OCI-LY7 (cell line): Measurements from ENCODE around the gene PMM2. TPM values are rescaled to one million over a fixed set of nuclear protein-coding genes. Genes with fewer than 3 reads are reported as not detected.

ENCODE experiments used
- BruUV-seq: library from RNA; stranded (reverse); fragments of 400-500 nt; replicated peaks from 2 replicates; lab custom pipeline; 2021; lab: Mats Ljungman, UMichigan
- CTCF ChIA-PET: fragments of 300-600 bp; sonication (Branson Sonifier 250); formaldehyde crosslinking; loops from one replicate; lab custom pipeline; 2022; ENCODE audit warnings: antibody characterized with exemption; ENCODE audit not compliant: unreplicated experiment; lab: Charles Lee
- POLR2A ChIA-PET: fragments of 300-600 bp; sonication (Branson Sonifier 250); formaldehyde crosslinking; loops from one replicate; lab custom pipeline; 2022; ENCODE audit warnings: antibody characterized with exemption; lab: Charles Lee
- DNase-seq: peaks from one replicate; pipeline ENCODE4 v3.0.0-alpha.2; 2015; ENCODE audit warnings: low spot score
- H2AFZ ChIP-seq: fragments of 200-600 bp; sonication (generic), shearing (Covaris generic); 2 replicates; pipeline ENCODE4 v1.6.1; 2014; ENCODE audit warnings: mild to moderate bottlenecking, antibody characterized with exemption, low read length, moderate library complexity
- H3K27ac ChIP-seq: fragments of 200-600 bp; sonication (generic); 2 replicates; pipeline ENCODE4 v1.5.1; 2014; ENCODE audit warnings: mixed run types, low read depth, mild to moderate bottlenecking, moderate library complexity, low read length, inconsistent platforms; ENCODE audit not compliant: poor library complexity, severe bottlenecking
- H3K36me3 ChIP-seq: fragments of 200-600 bp; sonication (generic); 2 replicates; pipeline ENCODE4 v1.6.1; 2014; ENCODE audit warnings: mild to moderate bottlenecking, antibody characterized with exemption, low read length, moderate library complexity, mixed read lengths; ENCODE audit not compliant: insufficient read depth
- H3K4me1 ChIP-seq: fragments of 200-600 bp; sonication (generic); 2 replicates; pipeline ENCODE4 v1.5.1; 2014; ENCODE audit warnings: mild to moderate bottlenecking, low read length; ENCODE audit not compliant: insufficient read depth, poor library complexity, severe bottlenecking
- H3K4me2 ChIP-seq: fragments of 200-600 bp; sonication (generic); 2 replicates; pipeline ENCODE4 v1.6.1; 2014; ENCODE audit warnings: mild to moderate bottlenecking, low read length
- H3K4me3 ChIP-seq: fragments of 200-600 bp; sonication (generic); 2 replicates; pipeline ENCODE4 v1.5.1; 2014; ENCODE audit warnings: mild to moderate bottlenecking, low read depth, low read length; ENCODE audit not compliant: poor library complexity, severe bottlenecking
- H3K79me2 ChIP-seq: fragments of 200-600 bp; sonication (generic); 2 replicates; pipeline ENCODE4 v1.6.1; 2016; ENCODE audit warnings: low read depth, mild to moderate bottlenecking, low read length, moderate library complexity, mixed read lengths; ENCODE audit not compliant: insufficient read depth
- H3K9me2 ChIP-seq: fragments of 200-600 bp; sonication (generic); 2 replicates; pipeline ENCODE4 v1.6.1; 2016; ENCODE audit warnings: mild to moderate bottlenecking, low read length, mixed read lengths; ENCODE audit not compliant: insufficient read depth
- H3K9me3 ChIP-seq: fragments of 200-600 bp; sonication (generic); 2 replicates; pipeline ENCODE4 v1.6.1; 2014; ENCODE audit warnings: mild to moderate bottlenecking, mixed run types, low read length, mixed read lengths
- H4K20me1 ChIP-seq: fragments of 200-600 bp; sonication (generic); 2 replicates; pipeline ENCODE4 v1.6.1; 2014; ENCODE audit warnings: mild to moderate bottlenecking, antibody characterized with exemption, low read length, moderate library complexity, mixed read lengths; ENCODE audit not compliant: insufficient read depth
- EZH2phosphoT487 ChIP-seq: fragments of 200-600 bp; sonication (generic); IDR thresholded peaks from 2 replicates; pipeline ENCODE4 v1.6.1; 2018; ENCODE audit warnings: low read depth, borderline replicate concordance, mild to moderate bottlenecking, mixed run types, antibody characterized with exemption, low read length, moderate library complexity, mixed read lengths
- intact Hi-C: fragments of 100-400 bp; cut with micrococcal nuclease; formaldehyde crosslinking; loops from one replicate; pipeline ENCODE4 v1.10.0; 2022; ENCODE audit not compliant: unreplicated experiment
- total RNA-seq, 2 experiments: library from RNA; depleted of rRNA in 1 of 2; stranded (reverse); fragments of >200 nt in 1 of 2; shearing (Covaris generic) in 1 of 2; gene quantifications; 2 replicates each; pipeline ENCODE4 v1.2.3, GENCODE V29; 2014 to 2022
- TF ChIP-seq, protein P1 (sequence below): fragments of 200-600 bp; sonication (generic); conservative IDR thresholded peaks from 2 replicates; pipeline ENCODE4 v1.5.1; 2014; ENCODE audit warnings: mild to moderate bottlenecking, antibody characterized with exemption, low read length, moderate library complexity, mixed read lengths

The PMM2 gene
- total RNA-seq, 2 experiments from 2014 or later, result 39.1 to 53.9 TPM

DNA sequence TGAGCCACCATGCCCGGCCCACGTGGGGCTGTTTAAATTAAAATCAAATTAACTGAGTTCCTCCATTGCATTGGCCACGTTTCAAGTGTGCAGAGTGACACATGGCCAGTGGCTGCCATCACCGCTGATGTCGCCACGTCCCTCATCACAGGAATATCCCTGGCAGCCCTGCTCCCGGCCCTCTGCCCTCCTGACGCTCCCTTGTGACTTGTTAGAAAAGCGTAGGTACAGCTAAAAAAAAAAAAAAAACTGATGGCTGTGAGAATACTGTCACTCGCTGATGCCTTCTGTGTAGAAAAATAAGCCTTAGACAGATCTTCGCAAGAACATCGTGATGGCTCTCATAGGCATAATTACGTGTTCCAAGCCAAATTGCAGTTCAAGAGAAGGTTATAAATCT lies 49.5 kb downstream of the PMM2 start:
- no peaks in the 10 kb centered on the region; the same call in 1 of the 2 replicates for H3K79me2 ChIP-seq
- BruUV-seq, result no TSS peak
- H4K20me1 ChIP-seq, result no peaks in the 10 kb centered on the region
- intact Hi-C loops, result no loop called here
- peaks cover 68% of the 10 kb centered on the region for H3K36me3 ChIP-seq
- H3K27ac ChIP-seq, result no peak overlapping the region
- ChIA-PET CTCF (no interaction called here), POLR2A (no interaction called here)
- no peaks in the 10 kb centered on the region for H3K9me3 ChIP-seq
- H2AFZ ChIP-seq, result no peak overlapping the region
- H3K4me2 ChIP-seq, result no peak overlapping the region
- no peak overlapping the region for H3K4me3 ChIP-seq
- no peaks in the 10 kb centered on the region for H3K9me2 ChIP-seq
- no peaks in the 10 kb centered on the region for H3K4me1 ChIP-seq
- TF ChIP-seq EZH2phosphoT487, result no peak
- TF ChIP-seq, protein P1, sequence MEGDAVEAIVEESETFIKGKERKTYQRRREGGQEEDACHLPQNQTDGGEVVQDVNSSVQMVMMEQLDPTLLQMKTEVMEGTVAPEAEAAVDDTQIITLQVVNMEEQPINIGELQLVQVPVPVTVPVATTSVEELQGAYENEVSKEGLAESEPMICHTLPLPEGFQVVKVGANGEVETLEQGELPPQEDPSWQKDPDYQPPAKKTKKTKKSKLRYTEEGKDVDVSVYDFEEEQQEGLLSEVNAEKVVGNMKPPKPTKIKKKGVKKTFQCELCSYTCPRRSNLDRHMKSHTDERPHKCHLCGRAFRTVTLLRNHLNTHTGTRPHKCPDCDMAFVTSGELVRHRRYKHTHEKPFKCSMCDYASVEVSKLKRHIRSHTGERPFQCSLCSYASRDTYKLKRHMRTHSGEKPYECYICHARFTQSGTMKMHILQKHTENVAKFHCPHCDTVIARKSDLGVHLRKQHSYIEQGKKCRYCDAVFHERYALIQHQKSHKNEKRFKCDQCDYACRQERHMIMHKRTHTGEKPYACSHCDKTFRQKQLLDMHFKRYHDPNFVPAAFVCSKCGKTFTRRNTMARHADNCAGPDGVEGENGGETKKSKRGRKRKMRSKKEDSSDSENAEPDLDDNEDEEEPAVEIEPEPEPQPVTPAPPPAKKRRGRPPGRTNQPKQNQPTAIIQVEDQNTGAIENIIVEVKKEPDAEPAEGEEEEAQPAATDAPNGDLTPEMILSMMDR, result no peak
- no peak for DNase-seq

DNA sequence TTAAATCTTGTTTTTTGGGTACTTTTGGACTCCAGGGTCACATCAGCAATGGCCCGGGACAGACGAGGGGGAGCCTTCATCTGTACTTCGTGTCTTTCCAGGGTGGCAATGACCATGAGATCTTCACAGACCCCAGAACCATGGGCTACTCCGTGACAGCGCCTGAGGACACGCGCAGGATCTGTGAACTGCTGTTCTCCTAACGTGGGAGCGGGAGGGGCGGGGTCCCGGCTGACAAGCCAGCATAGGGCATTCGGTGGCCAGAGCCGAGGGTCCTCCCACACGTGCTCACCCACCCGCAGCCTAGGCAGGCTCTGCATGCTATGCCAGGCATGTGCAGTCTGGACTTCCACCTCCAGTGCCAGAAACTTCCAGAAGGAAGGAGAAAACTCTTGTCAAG lies 50.0 kb downstream of the PMM2 start:
- Histone ChIP-seq H3K4me2 (no peak overlapping the region), H4K20me1 (no peaks in the 10 kb centered on the region), H3K27ac (no peak overlapping the region), H3K4me3 (no peak overlapping the region), H2AFZ (no peak overlapping the region), H3K4me1 (no peaks in the 10 kb centered on the region), H3K79me2 (no peaks in the 10 kb centered on the region; the same call in 1 of the 2 replicates), H3K36me3 (peaks cover 72% of the 10 kb centered on the region), H3K9me3 (no peaks in the 10 kb centered on the region), H3K9me2 (no peaks in the 10 kb centered on the region)
- TF ChIP-seq EZH2phosphoT487, result no peak
- TF ChIP-seq, protein P1, result no peak
- ChIA-PET CTCF (no interaction called here), POLR2A (no interaction called here)
- BruUV-seq, result no TSS peak
- intact Hi-C loops, result no loop called here
- DNase-seq, result no peak

DNA sequence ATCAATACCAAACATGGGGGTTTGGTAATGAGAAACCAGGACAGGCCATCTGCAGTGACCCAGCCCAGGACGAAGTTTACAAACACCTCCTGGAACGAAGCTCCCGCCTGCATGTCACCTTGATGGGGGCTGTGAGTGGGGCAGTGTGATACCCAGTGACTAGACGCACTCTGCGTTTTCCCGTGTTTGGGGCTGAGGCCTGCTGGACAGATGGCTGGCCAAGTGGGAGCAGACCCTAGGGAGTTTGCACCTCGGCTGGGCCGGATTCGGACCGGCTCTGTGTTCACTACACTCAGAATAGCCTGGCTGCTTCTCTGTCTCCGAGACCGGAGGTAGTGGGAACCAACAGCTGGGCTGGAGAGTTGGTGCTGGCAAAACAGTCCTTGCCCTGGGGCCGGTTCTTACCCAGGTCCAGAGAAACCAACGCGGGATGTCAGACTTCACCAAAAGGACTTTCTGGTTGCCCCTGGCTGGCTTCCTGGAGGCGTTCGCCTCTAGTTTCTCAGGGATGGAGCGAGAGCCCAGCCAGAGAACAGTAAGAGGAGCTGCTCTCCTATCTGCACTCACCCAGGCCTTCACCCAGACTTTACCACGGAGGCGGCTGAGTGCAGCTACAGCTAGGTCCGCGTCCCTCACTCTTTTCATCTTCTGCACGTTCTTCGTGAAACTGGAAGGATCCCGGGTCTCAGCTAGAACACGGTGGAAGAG lies 50.7 kb downstream of the PMM2 start:
- Histone ChIP-seq H4K20me1 (no peaks in the 10 kb centered on the region), H3K9me2 (no peaks in the 10 kb centered on the region), H3K79me2 (no peaks in the 10 kb centered on the region; the same call in 1 of the 2 replicates), H3K4me1 (no peaks in the 10 kb centered on the region), H3K36me3 (peaks cover 80% of the 10 kb centered on the region), H3K9me3 (no peaks in the 10 kb centered on the region), H3K27ac (no peak overlapping the region), H3K4me3 (no peak overlapping the region), H2AFZ (no peak overlapping the region), H3K4me2 (no peak overlapping the region)
- POLR2A ChIA-PET, result interaction anchor here (0.6 kb wide), 1 partner anchor 225 kb away, joined by 6 read pairs; no protein-coding TSS in a partner anchor
- no peak for DNase-seq
- BruUV-seq, result no TSS peak
- CTCF ChIA-PET, result no interaction called here
- intact Hi-C loops, result no loop called here
- TF ChIP-seq EZH2phosphoT487, result no peak
- TF ChIP-seq, protein P1, result no peak
